Peyer's patch (tissue), 4 donors: Measurements from ENCODE around the gene OR5AN1.
"Not testable (repeated sequence)": the region's sequence is repeated elsewhere in the genome, so short reads cannot be mapped to it uniquely, and the experiment has no call there.

Experiments used
- CTCF ChIP-seq, 6 experiments: fragments of 450-650 bp in 4 of 6; fragments of 200-600 bp in 2 of 6; sonication (generic) in 1 of 6; IDR thresholded peaks; one replicate each; pipeline ENCODE4 v1.5.1; 2017 to 2019; ENCODE audit warnings: antibody characterized with exemption in 6 of 6, mild to moderate bottlenecking in 3 of 6, moderate library complexity in 1 of 6
- POLR2A ChIP-seq, 2 donors: fragments of 450-650 bp; IDR thresholded peaks; one replicate each; pipeline ENCODE4 v1.5.1; 2017; ENCODE audit warnings: antibody characterized with exemption in 2 of 2, mild to moderate bottlenecking in 2 of 2, moderate library complexity in 2 of 2

GRCh38 chr11:59372324-59372723 is 13.6 kb downstream of the OR5AN1 start:
- TF ChIP-seq CTCF, POLR2A (IDR thresholded peaks at IDR 0.05): not testable (repeated sequence)
